HG03097 (cell line): ENCODE data around the gene GAL3ST3.
"Not testable (repeated sequence)": the region's sequence is repeated elsewhere in the genome, so short reads cannot be mapped to it uniquely, and the experiment has no call there.

Source experiments
- ATAC-seq: cut with Tn5 transposase; IDR thresholded peaks from one replicate; pipeline ENCODE4 v1.9.1; 2021; ENCODE audit not compliant: unreplicated experiment, low FRiP score

Gene GAL3ST3, protein sequence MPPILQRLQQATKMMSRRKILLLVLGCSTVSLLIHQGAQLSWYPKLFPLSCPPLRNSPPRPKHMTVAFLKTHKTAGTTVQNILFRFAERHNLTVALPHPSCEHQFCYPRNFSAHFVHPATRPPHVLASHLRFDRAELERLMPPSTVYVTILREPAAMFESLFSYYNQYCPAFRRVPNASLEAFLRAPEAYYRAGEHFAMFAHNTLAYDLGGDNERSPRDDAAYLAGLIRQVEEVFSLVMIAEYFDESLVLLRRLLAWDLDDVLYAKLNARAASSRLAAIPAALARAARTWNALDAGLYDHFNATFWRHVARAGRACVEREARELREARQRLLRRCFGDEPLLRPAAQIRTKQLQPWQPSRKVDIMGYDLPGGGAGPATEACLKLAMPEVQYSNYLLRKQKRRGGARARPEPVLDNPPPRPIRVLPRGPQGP

DNA sequence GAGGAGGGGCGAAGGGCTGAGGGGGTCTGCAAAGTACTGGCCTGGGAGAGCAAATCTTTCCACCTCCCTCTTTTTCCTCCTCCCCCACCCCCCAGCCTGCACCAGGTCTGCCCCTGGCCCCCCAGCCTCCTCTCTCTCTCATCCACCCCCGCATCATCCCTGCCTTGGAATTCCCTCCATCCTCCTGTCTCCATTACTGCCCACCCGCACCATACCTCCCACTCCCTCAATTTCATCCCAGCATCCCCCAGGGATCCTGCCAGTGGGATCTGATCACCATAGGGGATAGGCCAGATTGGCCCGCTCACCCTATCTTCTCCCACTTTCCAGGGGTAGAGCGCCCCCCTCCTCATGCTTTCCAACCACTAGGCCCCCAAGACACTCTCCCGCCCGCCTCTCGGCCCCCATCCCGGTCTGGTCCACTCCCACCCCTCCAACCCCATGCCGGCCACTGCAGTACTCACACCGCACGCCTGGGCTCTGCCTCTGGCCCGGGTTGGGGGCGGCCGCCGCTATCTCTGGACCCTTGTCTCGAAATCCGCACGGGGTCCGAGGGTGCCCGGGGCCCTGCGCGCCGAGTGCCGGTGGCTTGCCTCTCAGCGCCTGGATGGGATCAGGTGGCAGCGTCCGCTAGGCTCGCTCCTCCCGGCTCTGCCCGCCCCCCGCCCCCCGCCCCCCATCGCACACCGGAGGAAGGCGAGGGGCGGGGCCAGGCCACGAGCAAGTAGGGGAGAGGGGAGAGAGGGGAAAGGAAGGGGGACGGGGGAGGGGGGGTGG lies at the start of gene GAL3ST3:
TSS of gene GAL3ST3 (minus strand) at position 615 of the 777 bp plus-strand sequence. CDS start 3,746 bp downstream, outside the sequence.
- ATAC-seq: no peak

DNA sequence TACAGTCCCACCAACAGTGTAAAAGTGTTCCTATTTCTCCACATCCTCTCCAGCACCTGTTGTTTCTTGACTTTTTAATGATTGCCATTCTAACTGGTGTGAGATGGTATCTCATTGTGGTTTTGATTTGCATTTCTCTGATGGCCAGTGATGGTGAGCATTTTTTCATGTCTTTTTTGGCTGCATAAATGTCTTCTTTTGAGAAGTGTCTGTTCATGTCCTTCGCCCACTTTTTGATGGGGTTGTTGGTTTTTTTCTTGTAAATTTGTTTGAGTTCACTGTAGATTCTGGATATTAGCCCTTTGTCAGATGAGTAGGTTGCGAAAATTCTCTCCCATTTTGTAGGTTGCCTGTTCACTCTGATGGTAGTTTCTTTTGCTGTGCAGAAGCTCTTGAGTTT lies 43.2 kb upstream of the GAL3ST3 start:
- not testable (repeated sequence) for ATAC-seq

DNA sequence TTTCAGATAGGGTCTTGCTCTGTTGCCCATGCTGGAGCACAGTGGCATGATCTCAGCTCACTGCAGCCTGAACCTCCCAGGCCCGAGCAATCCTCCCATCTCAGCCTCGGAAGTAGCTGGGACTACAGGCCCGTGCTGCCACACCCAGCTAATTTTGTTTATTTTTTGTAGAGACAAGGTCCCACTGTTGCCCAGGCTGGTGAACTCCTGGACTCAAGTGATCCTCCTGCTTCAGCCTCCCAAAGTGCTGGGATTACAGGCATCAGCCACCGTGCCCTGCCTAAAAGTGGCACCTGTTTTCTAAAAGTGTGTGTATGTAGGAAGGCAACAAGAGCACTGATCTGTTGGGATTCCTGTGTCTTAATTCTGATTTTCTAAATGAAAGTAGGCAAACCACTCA lies 41.3 kb upstream of the GAL3ST3 start:
- ATAC-seq: no peak

DNA sequence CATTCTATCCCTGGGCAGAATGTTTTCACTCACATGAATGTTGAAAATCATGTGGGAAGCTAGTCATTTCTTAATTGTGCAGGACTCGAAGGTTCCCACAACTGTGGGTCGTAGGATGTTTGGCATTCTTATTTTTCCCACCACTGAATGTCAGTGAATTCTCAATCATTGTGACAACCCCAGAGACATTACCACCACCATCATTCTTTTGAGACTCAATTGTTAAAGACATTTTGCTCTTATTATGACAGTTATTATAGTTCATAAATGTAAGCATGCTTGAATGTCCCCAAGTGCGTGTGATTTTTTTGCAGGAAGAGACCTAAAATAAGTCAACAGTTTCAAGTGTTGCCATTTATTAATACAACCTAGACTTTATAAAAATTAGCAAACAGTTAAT lies 40.1 kb upstream of the GAL3ST3 start:
- ATAC-seq: no peak

DNA sequence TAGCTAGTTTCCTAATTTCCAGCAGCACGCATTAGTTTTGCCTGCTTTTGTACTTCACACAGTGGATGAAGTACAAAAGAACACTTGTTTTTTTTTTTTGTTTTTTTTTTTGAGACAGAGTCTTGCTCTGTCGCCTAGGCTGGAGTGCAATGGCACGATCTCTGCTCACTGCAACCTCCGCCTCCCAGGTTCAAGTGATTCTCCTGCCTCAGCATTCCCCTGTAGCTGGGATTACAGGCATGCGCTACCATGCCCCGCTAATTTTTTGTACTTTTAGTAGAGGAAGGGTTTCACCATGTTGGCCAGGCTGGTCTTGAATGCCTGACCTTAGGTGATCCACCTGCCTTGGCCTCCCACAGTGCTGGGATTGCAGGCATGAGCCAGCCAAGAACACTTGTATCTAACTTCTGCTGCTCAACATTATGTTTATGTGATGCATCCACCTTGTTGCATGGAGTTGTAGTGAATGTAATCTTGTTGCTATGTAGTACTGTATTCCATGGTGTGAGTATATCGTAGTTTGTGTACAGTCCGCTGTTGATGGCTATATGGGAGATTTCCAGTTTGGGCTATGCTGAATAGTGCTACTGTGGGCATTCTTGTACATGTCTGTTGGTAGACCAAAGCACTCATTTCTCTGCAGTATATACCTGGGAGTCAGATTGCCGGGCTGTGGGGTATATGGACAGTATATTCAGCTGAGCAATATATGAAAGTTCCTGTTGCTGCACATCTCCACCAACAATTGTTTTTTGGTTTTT lies 38.4 kb upstream of the GAL3ST3 start:
- ATAC-seq: no peak

DNA sequence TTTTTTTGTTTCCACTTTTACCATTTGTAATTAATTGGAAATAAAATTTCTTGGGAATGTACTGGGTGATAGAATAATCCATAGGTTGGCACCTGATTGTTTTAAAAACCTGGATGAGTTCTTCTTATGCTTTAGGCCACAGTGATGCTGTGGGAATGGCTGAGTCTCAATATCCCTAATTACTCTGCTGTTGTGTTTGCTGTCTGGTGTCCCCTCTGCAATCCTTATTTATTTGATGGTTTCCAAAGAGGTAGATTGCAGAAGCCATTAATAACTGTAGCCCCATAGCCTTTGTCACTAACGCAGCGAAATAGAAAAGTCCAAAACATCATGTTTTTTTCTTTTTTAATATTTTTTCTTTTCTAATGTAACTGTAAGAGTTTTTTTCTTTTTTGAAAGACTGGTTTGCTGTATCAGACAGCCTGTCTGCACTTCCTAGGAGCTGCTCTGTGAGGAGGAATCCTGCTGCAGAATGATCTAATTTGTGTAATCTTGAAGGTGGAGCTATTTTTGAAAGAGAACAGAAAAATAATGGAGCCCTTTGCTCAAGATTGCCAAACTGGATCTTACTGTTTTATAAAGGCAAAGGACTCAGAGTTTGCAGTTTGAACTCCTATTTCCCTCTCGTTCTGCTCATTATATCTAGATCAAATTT lies 36.0 kb upstream of the GAL3ST3 start:
- ATAC-seq: no peak

DNA sequence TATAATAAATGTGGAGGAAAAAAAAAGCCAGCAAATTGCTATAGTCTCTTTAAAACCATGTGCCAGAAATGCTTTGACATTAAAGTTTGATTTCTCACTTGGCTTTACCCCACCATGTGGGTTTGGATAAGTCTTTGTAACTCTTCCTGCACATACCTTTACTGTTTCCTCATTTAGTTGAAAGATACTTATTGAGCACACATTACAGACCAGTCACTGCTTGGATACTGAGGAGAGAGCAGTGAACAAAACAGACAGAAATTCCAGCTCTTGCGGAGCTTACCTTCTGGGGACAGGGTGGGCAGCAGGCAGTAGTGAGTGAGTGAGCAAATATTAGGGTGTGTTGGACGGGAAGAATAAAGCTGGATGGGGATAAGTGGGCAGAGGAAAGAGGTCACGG lies 34.8 kb upstream of the GAL3ST3 start:
- ATAC-seq: no peak

DNA sequence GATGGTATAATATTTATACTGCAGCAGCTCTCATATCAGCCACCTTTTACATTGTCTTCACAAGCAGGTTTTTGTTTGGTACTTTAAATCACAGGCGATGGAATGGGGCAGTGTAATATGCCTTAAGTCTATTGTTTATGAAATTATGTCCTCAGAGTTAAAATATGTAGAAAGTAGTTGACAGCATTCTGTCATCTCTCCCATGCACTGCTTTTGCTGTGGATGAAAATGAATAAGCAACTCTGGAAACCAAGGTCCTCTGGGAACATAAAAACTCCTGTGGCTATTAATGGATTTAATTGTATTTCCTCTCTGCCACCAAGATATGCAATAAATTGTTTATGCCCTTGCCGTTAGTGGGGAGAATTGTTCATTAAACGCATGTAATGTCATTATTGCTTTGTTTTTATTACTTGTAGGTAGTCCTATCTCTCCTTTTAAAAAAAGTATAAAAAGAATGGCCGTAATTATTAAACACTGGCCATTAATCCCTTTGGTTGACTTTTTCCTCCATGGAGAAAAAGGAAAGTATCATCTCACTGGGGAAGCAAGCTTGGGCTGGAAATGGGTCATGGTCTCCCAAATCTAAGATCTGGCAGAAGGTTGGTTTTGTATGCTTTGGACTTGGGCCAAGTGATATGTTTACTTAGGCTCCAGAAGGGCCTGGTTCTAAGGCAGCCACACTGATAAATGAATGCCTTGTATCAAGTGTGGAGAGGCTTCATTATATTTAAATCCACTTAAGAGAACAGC lies 34.2 kb upstream of the GAL3ST3 start:
- ATAC-seq: no peak

DNA sequence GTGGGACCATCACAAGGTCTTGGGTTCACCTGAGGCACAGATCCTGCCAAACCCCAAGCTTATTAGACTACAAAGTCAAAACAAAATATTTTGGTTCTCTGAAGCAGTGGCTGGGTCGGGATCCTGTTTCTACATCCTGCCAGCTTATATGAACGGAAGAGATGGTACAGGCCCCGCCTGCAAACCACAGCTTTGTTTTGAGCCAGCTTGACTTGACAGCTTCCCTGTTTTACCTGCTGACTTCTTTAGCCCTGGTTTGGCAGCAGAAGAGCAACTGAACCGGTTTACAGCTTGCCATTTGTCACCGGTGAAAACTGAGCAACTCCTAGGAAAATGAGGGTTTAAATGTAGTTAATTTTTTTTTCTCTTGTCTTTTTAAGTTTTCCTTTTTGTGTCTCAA lies 32.5 kb upstream of the GAL3ST3 start:
- ATAC-seq: peak; percentile 72

DNA sequence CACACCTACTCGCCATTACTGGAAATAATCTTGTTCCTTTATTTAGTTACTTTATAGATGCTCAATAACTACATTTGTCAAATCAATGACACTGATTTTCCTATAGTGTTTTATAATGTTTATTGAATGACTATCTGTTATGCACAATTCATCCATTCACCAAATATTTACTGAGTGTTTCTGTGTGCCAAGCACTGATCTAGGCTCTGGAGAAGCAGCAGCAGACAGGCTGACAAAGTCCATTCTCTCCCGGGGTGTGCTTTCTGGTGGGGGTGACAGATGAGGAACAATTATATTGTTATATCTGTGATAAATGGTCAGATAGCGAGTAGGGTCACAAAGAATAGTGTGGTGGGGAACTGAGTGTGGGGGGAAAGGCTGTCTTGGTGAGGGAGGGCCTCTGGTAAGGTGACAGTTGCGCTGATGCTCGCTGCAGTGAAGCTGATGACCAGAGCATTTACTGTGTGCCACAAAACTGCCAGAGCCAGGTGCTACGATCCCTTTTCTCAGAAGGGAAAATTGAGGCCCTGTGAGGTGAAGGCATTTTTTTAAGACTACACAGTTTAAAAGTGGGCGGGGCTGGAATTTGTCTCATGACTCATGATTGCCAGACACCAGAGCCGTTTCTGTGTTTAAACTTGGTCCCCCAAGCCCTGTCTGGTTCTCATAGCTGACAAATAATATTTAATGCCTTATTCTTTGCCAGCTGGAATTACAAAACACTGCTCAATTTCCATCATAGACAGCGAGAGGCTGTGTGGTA lies 31.3 kb upstream of the GAL3ST3 start:
- ATAC-seq: no peak

DNA sequence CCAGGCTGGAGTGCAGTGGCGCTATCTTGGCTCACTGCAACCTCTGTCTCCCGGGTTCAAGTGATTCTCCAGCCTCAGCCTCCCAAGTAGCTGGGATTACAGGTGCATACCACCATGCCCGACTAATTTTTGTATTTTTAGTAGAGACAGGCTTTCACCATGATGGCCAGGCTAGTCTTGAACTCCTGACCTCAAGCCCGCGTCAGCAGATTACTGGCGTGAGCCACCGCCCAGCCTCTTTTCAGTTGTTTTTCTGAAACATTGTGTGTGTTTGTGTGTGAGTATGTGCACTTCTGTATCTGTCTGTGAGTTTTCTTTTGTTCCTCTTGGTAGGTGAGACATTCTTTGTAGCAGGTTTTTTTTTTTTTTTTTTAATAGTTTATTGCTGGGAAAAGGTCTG lies 30.0 kb upstream of the GAL3ST3 start:
- not testable (repeated sequence) for ATAC-seq

DNA sequence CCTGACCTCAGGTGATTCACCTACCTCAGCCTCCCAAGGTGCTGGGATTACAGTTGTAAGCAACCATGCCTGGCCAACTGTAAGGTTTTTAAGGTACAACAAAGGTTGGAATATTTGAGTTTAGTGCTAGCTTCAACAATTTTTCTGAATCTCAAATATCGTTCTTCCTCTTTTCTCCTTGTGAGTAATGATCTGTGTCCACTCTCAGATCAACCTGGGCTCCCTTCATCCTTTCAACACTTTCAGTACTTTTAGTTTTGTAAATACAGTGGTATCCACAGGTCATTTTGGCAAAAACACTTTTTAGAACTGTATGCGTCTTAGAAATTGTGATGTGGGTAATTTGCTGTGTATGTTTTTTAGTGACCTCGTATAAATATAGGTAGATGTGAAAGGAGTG lies 29.0 kb upstream of the GAL3ST3 start:
- no peak for ATAC-seq

DNA sequence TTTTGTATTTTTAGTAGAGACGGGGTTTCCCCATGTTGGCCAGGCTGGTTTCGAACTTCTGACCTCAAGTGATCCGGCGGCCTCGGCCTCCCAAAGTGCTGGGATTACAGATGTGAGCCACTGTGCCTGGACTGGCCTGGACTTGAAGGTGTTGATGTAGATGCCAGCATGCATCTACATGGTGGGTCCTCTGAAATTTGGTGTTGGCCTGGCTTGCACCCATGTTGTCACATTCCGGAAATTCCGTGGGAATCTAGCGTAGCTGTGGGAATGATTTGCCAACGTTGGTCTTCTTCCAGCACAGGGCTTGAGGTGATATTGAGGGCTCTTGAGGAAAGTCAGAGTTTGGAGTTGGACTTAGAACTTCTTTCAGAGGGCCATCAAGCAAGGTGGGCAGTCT lies 27.6 kb upstream of the GAL3ST3 start:
- ATAC-seq: no peak

DNA sequence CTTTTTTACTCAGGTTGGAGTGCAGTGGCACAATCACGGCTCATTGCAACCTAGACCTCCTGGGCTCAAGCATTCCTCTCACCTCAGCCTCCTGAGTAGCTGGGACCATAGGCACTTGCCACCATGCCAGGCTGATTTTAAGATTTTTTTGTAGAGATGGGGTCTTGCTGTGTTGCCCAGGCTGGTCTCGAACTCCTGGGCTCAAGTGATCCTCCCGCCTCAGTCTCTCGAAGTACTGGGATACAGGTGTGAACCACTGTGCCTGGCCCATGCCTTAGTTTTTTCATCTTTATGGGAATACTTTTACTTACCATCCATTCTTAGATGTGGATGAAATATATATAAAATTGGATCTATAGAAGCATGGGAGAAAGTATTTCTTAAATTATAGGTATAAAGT lies 26.3 kb upstream of the GAL3ST3 start:
- no peak for ATAC-seq

DNA sequence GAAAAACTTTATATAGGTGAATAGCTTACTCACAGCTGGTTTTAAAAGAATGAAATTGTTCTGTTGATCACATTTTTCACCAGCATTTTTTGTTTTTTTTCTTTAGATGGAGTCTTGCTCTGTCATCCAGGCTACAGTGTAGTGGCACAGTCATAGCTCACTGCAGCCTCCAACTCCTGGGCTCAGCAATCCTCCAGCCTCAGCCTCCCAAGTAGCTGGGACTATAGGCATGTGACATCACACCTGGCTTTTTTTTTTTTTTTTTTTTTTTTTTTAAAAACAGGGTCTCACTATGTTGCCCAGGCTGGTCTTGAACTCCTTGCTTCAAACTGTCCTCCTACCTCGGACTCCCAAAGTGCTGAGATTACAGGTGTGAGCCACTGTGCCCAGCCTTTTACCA lies 24.7 kb upstream of the GAL3ST3 start:
- ATAC-seq: no peak

DNA sequence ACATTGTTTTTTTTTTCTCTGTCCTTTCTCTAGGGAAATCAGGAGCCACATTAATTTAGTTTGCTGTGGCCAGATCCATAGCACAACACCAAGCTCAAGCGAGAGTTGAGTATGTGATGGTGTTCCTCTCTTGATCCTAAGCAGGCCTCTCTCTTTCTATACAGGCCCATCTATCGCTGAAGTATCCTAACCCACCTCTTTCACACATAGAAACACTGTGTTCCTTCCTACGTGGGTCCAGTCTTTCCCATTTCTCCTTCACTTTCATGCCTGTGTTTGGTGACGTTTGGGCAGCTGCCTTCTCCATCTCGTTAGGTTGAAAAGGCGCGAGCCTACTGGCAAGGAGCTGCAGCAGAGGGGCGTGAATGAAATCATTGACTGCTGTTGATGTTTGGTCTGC lies 23.6 kb upstream of the GAL3ST3 start:
- no peak for ATAC-seq

DNA sequence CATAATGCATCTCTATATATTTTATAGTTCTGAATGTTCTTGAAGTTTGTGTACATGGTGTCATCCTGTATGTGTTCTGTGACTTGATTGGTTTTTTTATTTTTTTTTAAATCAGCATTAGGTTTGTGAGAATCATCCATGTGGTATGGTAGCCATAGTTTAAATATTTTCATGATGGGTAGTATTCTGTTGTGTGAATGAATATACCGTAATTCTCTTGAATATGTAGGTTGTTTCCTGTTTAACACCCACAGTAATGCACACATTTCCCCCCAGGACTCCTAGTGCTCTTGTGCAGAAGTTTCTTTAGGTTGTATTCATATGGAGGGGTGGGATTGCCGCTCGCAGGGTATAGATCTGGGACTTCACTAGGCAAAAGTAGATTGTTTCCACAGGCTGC lies 23.1 kb upstream of the GAL3ST3 start:
- no peak for ATAC-seq

DNA sequence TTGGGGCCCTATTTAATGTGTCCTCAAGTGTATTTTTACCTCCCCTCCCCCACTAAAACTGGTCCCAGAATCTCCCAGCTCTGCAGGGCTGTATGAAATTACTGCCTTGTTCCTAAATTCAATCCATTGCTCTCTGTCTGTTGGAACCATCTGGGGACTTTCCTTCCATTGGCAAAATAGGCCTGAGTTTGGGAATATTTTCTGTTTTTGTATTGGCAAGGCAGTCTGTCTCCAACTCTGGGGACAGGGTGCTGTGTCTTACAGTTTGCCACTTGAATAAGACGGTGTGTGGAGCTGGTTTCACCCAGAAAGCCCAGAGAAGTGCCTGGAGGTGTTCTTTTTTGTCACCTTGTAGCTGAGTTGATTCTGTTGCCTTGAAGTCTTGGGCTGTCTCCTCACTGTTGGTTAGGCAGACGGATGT lies 22.4 kb upstream of the GAL3ST3 start:
- no peak for ATAC-seq
